OCI-LY7 (cell line): ENCODE data around the gene DPY19L3. TPM values are rescaled to one million over a fixed set of nuclear protein-coding genes. Genes with fewer than 3 reads are reported as not detected.

ENCODE experiments used
- BruUV-seq: library from RNA; stranded (reverse); fragments of 400-500 nt; replicated peaks from 2 replicates; lab custom pipeline; 2021; lab: Mats Ljungman, UMichigan
- CTCF ChIA-PET: fragments of 300-600 bp; sonication (Branson Sonifier 250); formaldehyde crosslinking; loops from one replicate; lab custom pipeline; 2022; ENCODE audit warnings: antibody characterized with exemption; ENCODE audit not compliant: unreplicated experiment; lab: Charles Lee
- POLR2A ChIA-PET: fragments of 300-600 bp; sonication (Branson Sonifier 250); formaldehyde crosslinking; loops from one replicate; lab custom pipeline; 2022; ENCODE audit warnings: antibody characterized with exemption; lab: Charles Lee
- DNase-seq: peaks from one replicate; pipeline ENCODE4 v3.0.0-alpha.2; 2015; ENCODE audit warnings: low spot score
- H2AFZ ChIP-seq: fragments of 200-600 bp; sonication (generic), shearing (Covaris generic); 2 replicates; pipeline ENCODE4 v1.6.1; 2014; ENCODE audit warnings: mild to moderate bottlenecking, antibody characterized with exemption, low read length, moderate library complexity
- H3K27ac ChIP-seq: fragments of 200-600 bp; sonication (generic); 2 replicates; pipeline ENCODE4 v1.5.1; 2014; ENCODE audit warnings: mixed run types, low read depth, mild to moderate bottlenecking, moderate library complexity, low read length, inconsistent platforms; ENCODE audit not compliant: poor library complexity, severe bottlenecking
- H3K36me3 ChIP-seq: fragments of 200-600 bp; sonication (generic); 2 replicates; pipeline ENCODE4 v1.6.1; 2014; ENCODE audit warnings: mild to moderate bottlenecking, antibody characterized with exemption, low read length, moderate library complexity, mixed read lengths; ENCODE audit not compliant: insufficient read depth
- H3K4me1 ChIP-seq: fragments of 200-600 bp; sonication (generic); 2 replicates; pipeline ENCODE4 v1.5.1; 2014; ENCODE audit warnings: mild to moderate bottlenecking, low read length; ENCODE audit not compliant: insufficient read depth, poor library complexity, severe bottlenecking
- H3K4me2 ChIP-seq: fragments of 200-600 bp; sonication (generic); 2 replicates; pipeline ENCODE4 v1.6.1; 2014; ENCODE audit warnings: mild to moderate bottlenecking, low read length
- H3K4me3 ChIP-seq: fragments of 200-600 bp; sonication (generic); 2 replicates; pipeline ENCODE4 v1.5.1; 2014; ENCODE audit warnings: mild to moderate bottlenecking, low read depth, low read length; ENCODE audit not compliant: poor library complexity, severe bottlenecking
- H3K79me2 ChIP-seq: fragments of 200-600 bp; sonication (generic); 2 replicates; pipeline ENCODE4 v1.6.1; 2016; ENCODE audit warnings: low read depth, mild to moderate bottlenecking, low read length, moderate library complexity, mixed read lengths; ENCODE audit not compliant: insufficient read depth
- H3K9me2 ChIP-seq: fragments of 200-600 bp; sonication (generic); 2 replicates; pipeline ENCODE4 v1.6.1; 2016; ENCODE audit warnings: mild to moderate bottlenecking, low read length, mixed read lengths; ENCODE audit not compliant: insufficient read depth
- H3K9me3 ChIP-seq: fragments of 200-600 bp; sonication (generic); 2 replicates; pipeline ENCODE4 v1.6.1; 2014; ENCODE audit warnings: mild to moderate bottlenecking, mixed run types, low read length, mixed read lengths
- H4K20me1 ChIP-seq: fragments of 200-600 bp; sonication (generic); 2 replicates; pipeline ENCODE4 v1.6.1; 2014; ENCODE audit warnings: mild to moderate bottlenecking, antibody characterized with exemption, low read length, moderate library complexity, mixed read lengths; ENCODE audit not compliant: insufficient read depth
- CTCF ChIP-seq: fragments of 200-600 bp; sonication (generic); conservative IDR thresholded peaks from 2 replicates; pipeline ENCODE4 v1.5.1; 2014; ENCODE audit warnings: mild to moderate bottlenecking, antibody characterized with exemption, low read length, moderate library complexity, mixed read lengths
- EZH2phosphoT487 ChIP-seq: fragments of 200-600 bp; sonication (generic); IDR thresholded peaks from 2 replicates; pipeline ENCODE4 v1.6.1; 2018; ENCODE audit warnings: low read depth, borderline replicate concordance, mild to moderate bottlenecking, mixed run types, antibody characterized with exemption, low read length, moderate library complexity, mixed read lengths
- intact Hi-C: fragments of 100-400 bp; cut with micrococcal nuclease; formaldehyde crosslinking; loops from one replicate; pipeline ENCODE4 v1.10.0; 2022; ENCODE audit not compliant: unreplicated experiment
- total RNA-seq, 2 experiments: library from RNA; depleted of rRNA in 1 of 2; stranded (reverse); fragments of >200 nt in 1 of 2; shearing (Covaris generic) in 1 of 2; gene quantifications; 2 replicates each; pipeline ENCODE4 v1.2.3, GENCODE V29; 2014 to 2022

DPY19L3 gene
- total RNA-seq, 2 experiments from 2014 or later = 31.3 to 39.0 TPM

GRCh38 chr19:32406161-32407003 lies 812 bp downstream of the DPY19L3 start:
- H3K4me3 ChIP-seq = peak overlapping the region; percentile 96
- ChIA-PET POLR2A (interaction anchor here (1.1 to 1.3 kb wide), 2 partner anchors 28 to 60 kb away, joined by 3 read pairs; no protein-coding TSS in a partner anchor), CTCF (no interaction called here)
- BruUV-seq = no TSS peak
- H3K4me1 ChIP-seq = peaks cover 20% of the 10 kb centered on the region
- no peaks in the 10 kb centered on the region for H3K9me2 ChIP-seq
- TF ChIP-seq EZH2phosphoT487 (no peak), CTCF (no peak)
- intact Hi-C loops = loop anchor here (5.0 to 10.0 kb wide), 2 partner anchors 59 to 178 kb away; partner anchors contain the start of genes PDCD5 and ZNF507
- H3K4me2 ChIP-seq = peak overlapping the region; percentile 83
- H3K79me2 ChIP-seq = peaks cover 30% of the 10 kb centered on the region
- DNase-seq = no peak
- peak overlapping the region; percentile 62; the same call in 1 of the 2 replicates for H2AFZ ChIP-seq
- H3K36me3 ChIP-seq = peaks cover 36% of the 10 kb centered on the region
- H4K20me1 ChIP-seq = no peaks in the 10 kb centered on the region
- no peaks in the 10 kb centered on the region for H3K9me3 ChIP-seq
- peak overlapping the region; percentile 68 for H3K27ac ChIP-seq

GRCh38 chr19:32407004-32407992 lies 1.7 kb downstream of the DPY19L3 start:
- Histone ChIP-seq H3K4me1 (peaks cover 20% of the 10 kb centered on the region), H3K36me3 (peaks cover 44% of the 10 kb centered on the region), H3K9me2 (no peaks in the 10 kb centered on the region), H3K79me2 (peaks cover 30% of the 10 kb centered on the region), H3K27ac (no peak overlapping the region), H2AFZ (no peak overlapping the region), H4K20me1 (no peaks in the 10 kb centered on the region), H3K4me2 (peak overlapping the region; percentile 83), H3K9me3 (no peaks in the 10 kb centered on the region), H3K4me3 (peak overlapping the region; percentile 96)
- TF ChIP-seq CTCF (no peak), EZH2phosphoT487 (no peak)
- intact Hi-C loops = loop anchor here (5.0 to 10.0 kb wide), 2 partner anchors 60 to 178 kb away; partner anchors contain the start of genes PDCD5 and ZNF507
- POLR2A ChIA-PET = no interaction called here
- TSS peak; percentile 53 for BruUV-seq
- CTCF ChIA-PET = no interaction called here
- DNase-seq = no peak
